ENCODE measurements around the gene FNDC8. TPM values are rescaled to one million over a fixed set of nuclear protein-coding genes. Genes with fewer than 3 reads are reported as not detected.

Gene FNDC8
- not detected for total RNA-seq

DNA sequence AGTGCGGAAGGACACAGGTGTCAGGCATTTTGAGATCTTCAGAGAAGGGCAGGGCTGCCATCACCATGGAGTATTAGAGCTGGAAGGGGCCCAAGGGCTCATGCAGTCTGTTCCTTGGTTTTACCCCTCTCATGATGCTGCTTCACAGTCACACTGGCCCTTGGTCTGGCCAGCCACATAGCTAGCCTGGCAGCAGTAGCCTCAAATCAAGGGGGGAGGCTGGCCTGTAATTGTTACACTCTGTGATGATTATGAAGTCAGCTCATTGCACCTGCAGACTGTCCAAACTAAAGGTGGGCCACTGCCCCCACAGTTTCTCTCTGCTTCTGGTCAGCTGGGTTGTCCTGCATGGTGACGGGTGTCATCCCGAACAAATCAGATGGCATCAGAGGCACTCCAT is at the start of gene FNDC8:
Gene FNDC8, plus strand, starts transcription at position 301 of the 400 bp plus-strand sequence. Its CDS starts 79 bp downstream, at position 380.

DNA sequence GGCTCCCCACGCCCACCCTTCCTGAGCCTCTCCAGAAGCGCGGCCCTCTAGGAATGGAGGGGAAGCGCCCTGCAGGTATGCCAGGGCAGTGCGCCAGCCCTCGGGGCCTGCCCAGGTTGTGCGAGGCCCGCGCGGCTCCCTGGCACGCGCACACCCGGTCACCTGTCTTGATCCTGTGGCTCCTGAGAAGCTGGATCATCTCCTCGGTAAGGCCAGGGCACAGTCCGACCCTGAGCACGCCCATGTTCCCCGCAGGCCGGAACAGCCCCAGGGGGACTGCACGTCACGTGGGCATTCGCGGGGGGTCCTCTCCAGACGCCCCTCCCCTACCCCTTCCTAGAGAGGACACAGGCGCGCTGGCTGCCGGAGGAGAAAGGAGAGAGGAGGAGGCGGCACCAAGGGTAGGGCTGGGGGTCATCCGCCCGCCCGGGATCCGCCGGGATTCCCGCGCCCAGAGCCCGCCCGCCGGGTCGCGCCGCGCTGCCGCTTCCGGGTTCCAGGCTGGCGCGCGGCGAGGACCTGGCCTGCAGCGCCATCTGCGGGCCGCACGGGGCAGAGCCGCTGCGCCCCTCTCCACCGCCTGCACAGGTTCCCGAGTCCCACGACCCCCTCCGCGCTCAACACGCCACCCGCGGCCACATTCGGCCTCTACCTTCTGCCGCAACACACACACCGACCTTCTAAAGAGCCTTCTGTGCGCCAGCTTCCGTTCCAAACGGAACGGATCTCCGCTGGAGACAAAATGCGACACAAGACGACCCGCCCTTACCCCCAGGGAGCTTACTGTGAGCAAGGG is 1.8 kb upstream of the FNDC8 start, which contains the start of gene RAD51D:
Gene RAD51D, minus strand, starts transcription at position 491 of the 796 bp plus-strand sequence. Its CDS starts 247 bp downstream, at position 244.

DNA sequence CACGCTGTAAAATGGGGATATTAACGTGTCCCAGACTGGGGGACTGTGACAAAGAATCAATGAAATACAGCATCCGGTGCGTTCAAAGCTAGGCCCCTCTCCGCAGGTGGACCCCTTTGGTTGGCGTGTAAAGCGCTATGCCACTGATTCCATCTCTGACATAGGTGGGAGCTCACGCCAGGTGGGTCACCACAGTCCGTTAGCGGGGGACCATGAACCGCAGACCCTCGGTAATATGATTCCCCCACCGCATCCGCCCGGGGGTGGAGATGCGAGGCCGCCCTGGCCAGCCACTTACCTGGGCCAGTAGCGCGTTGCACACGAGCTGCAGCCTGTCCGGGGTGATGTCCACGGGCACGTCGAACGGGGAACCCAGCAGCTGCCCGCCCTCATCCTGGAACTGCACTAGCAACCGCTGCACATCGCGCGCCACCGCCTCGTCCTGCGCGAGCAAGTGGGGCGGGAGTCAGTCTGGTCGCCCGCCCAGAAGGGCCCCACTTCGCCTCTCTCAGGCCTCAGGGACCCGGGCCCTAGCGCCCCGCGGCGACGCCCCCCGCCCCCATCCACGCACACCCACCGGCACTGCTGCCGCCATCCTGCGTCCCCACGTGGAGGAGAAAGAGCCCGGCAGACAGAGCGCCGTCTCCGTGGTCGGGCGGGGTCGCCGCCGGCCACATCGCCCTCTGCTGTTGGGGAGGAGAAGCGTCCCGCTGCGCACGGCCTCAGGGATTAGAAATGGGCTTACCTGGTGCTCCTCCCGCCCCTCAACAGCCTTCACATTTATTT is 20.5 kb downstream of the FNDC8 start, which contains the start of gene NLE1:
Gene NLE1, minus strand, starts transcription at position 623 of the 786 bp plus-strand sequence. Its CDS starts 28 bp downstream, at position 595.

DNA sequence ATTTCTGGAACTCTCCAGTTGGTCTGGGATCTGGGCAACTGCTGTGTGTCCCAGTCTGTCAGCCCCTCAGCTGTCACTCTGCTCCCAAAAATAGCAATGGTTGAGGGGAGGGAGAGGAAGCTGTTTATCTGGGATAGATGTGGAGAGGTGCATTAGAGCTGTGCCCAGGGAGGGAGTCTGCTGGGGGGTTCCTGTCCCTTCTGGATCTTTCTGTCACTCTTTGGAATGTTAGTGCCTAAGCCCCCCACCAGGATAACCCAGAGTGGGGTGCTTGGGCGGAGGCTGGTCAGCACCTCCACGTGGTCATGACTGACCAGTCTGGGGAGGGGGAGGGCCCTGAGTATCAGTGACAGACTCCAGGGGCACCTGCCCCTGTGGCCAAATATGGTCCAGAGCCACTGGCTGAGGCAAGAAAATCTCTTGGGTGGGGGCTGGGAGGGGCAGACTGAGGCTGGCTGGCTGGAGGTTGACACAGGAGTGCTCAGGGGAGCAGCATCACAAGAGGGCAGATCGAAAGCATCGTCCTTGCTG is 26.0 kb downstream of the FNDC8 start, which contains the start of gene UNC45B:
Gene UNC45B, plus strand, starts transcription at position 443 of the 531 bp plus-strand sequence. CDS start 447 bp downstream, outside the sequence.

Other genes with a start within 250 kb of the FNDC8 start
- 4.5 TPM for gene CCT6B, start 160.2 kb upstream of the FNDC8 start, total RNA-seq
- gene ZNF830, start 160.1 kb upstream of the FNDC8 start, total RNA-seq: 19.1 TPM
- 68.3 TPM for gene LIG3, start 141.1 kb upstream of the FNDC8 start, total RNA-seq
- gene RFFL, start 57.9 kb upstream of the FNDC8 start, total RNA-seq: 13.2 TPM
- gene RAD51D, start 1.8 kb upstream of the FNDC8 start, total RNA-seq: 10.3 TPM
- gene NLE1, start 20.7 kb downstream of the FNDC8 start, total RNA-seq: 24.4 TPM
- gene UNC45B, start 26.2 kb downstream of the FNDC8 start, total RNA-seq: 14.8 TPM
- not detected for gene SLC35G3, start 72.8 kb downstream of the FNDC8 start, total RNA-seq
- 17.3 TPM for gene SLFN5, start 121.5 kb downstream of the FNDC8 start, total RNA-seq